Activated CD8-positive, alpha-beta memory T cell treated with anti-CD3 and anti-CD28 coated beads for 36 hours (primary cell): ENCODE data around the gene POU3F3. TPM values are rescaled to one million over a fixed set of nuclear protein-coding genes. Genes with fewer than 3 reads are reported as not detected.

ENCODE experiments used
- CTCF ChIA-PET: fragments of 350-600 bp; sonication (Branson Sonifier 250); formaldehyde crosslinking; loops from one replicate; lab custom pipeline; 2021; ENCODE audit warnings: antibody characterized with exemption; lab: Charles Lee
- POLR2A ChIA-PET: fragments of 350-600 bp; sonication (Branson Sonifier 250); formaldehyde crosslinking; loops from one replicate; lab custom pipeline; 2021; ENCODE audit warnings: antibody characterized with exemption; lab: Charles Lee
- total RNA-seq, 2 experiments: library from RNA; stranded (reverse); gene quantifications; one replicate each; pipeline ENCODE4 v1.2.3, GENCODE V29; 2021

The POU3F3 gene
- total RNA-seq, 2 experiments from 2014 or later, result not detected

GRCh38 chr2:104870100-104870975 is 16.4 kb downstream of the POU3F3 start:
- ChIA-PET POLR2A (no interaction called here), CTCF (no interaction called here)

GRCh38 chr2:104871649-104871971 is 17.7 kb downstream of the POU3F3 start:
- POLR2A ChIA-PET, result no interaction called here
- CTCF ChIA-PET, result no interaction called here

- CTCF ChIA-PET, result interaction anchor here (0.6 kb wide), 1 partner anchor 25 kb away, joined by 3 read pairs; no protein-coding TSS in a partner anchor
- POLR2A ChIA-PET, result no interaction called here
Measured at GRCh38 chr2:104871972-104872865, 18.3 kb downstream of the POU3F3 start.

GRCh38 chr2:104872866-104873688 is 19.2 kb downstream of the POU3F3 start:
- ChIA-PET CTCF (interaction anchor here (0.6 kb wide), 1 partner anchor 25 kb away, joined by 3 read pairs; no protein-coding TSS in a partner anchor), POLR2A (no interaction called here)

GRCh38 chr2:104873689-104874054 is 19.8 kb downstream of the POU3F3 start:
- CTCF ChIA-PET, result interaction anchor here (1.1 kb wide), 1 partner anchor 24 kb away, joined by 3 read pairs; no protein-coding TSS in a partner anchor
- POLR2A ChIA-PET, result no interaction called here

DNA sequence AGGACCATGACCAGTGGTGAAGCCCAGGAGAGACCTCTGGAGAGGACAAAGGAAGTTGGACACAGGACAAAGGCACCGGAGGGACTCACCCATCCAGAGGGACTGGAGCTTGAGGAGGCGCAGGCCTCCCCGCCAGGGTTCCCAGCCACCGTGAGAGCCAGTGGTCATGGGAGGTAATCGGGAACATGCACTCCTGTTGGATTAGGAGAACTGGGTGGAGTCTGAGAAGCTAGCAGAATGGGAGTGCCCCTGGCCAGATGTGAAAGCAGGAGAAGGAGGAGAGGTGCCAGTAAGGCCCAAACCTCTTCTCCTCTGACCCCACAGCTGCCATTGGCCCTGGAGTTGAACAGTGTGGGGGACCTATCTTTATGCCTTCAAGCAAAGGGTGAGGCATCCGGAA is 20.3 kb downstream of the POU3F3 start:
- CTCF ChIA-PET, result interaction anchor here (1.1 kb wide), 1 partner anchor 24 kb away, joined by 3 read pairs; no protein-coding TSS in a partner anchor
- POLR2A ChIA-PET, result no interaction called here

GRCh38 chr2:104875262-104875661 is 21.3 kb downstream of the POU3F3 start:
- ChIA-PET CTCF (no interaction called here), POLR2A (no interaction called here)

DNA sequence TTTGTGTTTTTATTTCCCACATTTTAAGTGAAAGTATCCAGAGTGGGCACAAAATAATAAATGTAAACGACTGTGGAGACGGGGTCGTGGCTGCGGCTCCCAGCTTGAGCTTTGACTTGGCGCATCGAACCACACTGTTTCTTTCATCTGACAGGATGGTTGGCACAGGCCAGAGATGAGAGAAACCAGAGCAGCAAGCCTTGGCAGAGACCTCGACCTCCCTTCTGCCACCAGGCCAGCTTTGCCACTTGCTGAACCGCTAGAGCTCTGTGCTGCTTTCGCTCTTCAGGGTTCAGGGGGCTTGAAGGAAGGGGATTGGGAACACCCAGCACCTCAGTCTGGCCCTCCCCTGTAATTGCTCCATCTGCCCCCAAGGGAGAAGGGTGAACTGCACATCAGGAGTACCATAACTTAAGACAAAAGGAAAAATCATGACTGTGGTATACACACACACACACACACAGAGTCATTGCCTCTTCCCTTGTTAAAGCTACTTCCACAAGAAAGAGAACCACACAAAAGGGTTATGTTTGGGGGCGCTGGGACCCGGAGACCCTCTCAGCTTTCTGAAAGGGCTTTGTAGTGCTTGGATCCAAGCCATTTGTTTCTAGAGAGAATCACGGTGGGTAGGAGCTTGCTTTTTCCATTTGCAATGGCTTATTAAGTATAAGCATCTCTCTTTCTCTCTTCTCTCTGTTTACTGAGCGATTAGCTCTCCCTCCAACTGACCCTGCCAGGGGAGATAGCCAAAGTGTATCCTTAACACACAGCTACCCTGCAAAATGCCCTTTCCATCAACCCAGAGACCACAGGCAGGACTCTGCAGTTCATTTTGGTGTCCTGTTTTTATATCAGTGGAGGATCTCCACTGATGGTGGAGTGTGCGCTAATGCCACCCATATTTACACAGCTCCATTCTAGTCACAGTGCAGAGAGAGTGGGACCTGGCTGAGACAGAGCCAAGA is 23.0 kb downstream of the POU3F3 start:
- CTCF ChIA-PET, result no interaction called here
- POLR2A ChIA-PET, result no interaction called here

DNA sequence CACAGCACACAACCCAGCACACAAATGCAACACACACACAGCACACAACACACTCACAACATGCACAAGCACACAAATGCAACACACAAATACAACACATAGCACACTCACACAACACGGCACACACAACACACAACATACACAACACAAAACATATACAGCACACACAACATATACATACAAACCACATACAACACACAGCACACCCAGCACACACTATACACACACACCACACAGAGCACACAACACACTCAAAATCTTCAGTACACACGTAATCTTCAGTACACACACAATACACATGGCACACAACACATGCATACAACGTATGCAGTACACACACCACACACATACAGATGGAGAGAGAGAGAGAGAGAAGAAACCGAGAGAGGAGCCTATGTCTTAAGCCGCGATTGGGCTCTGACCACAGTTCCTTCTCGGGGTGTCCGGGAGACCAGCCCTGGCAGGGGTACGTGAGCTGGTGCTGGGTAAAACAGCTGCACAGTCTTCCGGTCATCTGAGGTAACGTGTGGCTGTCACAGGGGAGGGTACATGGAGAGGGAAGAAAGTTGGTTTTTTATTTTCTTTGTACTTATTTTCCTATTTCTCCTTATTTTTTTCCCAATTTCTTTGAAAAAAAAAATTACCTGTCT is 25.1 kb downstream of the POU3F3 start:
- ChIA-PET POLR2A (no interaction called here), CTCF (no interaction called here)

DNA sequence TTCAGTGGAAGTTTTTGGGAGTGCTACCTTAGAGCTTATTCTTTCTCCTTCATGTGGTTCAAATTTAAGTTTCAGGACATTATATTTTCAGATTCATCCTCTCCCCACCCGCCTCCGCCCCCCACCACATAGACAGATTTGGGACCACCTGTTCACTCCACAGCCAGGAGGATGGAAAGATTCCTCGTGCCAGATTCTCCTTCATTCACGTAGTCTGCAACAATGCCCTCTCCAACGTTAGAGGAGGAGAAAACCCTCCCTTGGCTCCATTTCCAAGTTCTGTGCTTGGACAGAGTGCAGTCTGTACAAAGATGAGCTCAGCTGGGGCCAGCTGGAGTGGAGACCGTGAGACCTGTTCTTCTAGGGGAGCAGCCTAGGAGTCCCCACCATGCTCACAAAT is 26.2 kb downstream of the POU3F3 start:
- ChIA-PET POLR2A (no interaction called here), CTCF (no interaction called here)

GRCh38 chr2:104883357-104883756 is 29.4 kb downstream of the POU3F3 start:
- CTCF ChIA-PET, result no interaction called here
- POLR2A ChIA-PET, result no interaction called here

- CTCF ChIA-PET, result no interaction called here
- POLR2A ChIA-PET, result no interaction called here
Measured at GRCh38 chr2:104885119-104885782, 31.3 kb downstream of the POU3F3 start.

DNA sequence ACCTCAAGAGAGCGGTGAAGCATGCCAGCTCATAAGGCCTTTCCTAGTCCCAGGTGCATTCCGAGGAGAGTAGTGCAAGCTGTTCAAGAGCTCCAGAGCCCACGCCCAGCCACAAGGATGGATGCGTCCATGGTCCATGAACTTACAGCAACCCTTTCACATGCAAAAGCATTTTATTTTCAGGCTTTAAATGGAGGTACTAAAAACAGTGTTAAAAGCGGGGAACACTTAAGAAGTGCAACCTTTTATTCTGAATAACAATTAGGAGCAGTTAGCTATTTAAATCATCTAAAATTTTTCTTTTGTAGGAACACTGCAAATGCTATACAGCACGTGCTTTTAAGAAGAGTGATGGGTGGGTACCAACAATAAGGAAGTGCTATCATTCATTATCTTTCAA is 33.8 kb downstream of the POU3F3 start:
- CTCF ChIA-PET, result no interaction called here
- POLR2A ChIA-PET, result no interaction called here

GRCh38 chr2:104888489-104889258 is 34.8 kb downstream of the POU3F3 start:
- ChIA-PET CTCF (no interaction called here), POLR2A (no interaction called here)

DNA sequence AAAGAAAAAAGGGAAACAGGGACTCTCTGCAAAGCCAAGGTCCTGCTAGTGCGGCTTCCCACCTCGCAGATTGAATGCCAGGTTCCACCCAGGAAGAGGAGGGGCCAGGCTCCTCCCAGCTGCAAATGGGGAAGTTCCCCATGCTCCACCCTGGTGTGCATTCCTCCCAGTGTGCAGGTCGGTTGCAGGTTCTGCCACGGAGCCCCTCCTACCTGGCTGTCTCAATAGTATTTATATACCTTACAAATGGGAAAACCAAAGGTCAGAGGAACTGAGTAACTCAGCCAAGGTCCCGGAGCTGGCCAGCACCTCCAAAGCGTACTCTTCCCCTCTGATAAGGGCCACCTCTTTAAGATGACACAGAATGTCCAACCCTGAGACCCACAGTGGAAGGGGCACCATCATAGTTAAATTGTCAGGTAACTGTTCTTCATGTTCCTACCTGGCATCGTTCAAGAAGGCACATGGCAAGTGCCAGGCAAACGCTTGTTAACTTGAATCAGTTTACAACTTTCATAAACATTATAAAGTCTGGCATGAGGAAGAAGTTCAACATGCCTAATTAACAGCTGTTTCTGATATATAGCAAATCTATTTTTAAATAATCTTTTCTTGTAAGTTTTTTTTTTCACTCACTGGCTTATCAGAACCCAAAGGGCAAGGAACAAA is 35.5 kb downstream of the POU3F3 start:
- CTCF ChIA-PET, result no interaction called here
- POLR2A ChIA-PET, result no interaction called here

DNA sequence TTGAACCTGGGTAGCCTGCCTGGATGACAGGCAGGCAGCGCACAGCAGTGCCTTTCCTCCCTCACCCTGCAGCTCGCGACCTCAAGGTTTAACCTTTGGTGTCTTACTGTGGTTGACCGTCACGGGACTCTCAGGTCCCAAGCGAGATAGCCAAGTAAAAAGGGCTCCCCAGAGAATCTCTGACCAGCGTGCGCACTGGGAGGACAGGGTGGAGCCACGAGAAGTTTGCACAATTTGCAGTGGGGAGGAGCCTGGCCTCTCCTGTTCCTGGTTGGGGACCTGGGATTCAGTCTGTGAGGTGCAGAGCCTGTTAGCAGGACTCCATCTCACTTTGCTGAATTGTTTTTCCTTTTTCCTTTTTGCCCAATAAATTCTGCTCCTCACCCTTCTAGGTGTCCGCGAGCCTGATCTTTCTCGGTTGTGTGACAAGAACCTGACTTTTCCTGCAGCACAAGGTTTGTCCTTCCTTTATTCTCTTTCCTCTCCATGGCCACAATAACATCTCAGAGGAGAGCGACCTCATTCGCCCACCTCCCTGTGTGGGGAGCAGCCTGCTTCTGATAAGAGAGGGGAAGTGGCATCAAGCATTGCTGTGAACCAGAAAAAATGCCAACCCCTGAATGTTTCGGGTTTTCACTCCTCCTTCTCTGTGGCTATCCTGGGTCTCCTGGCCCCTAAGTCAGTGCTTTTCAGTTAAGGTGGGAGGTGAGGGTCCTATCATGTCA is 36.2 kb downstream of the POU3F3 start:
- CTCF ChIA-PET, result no interaction called here
- POLR2A ChIA-PET, result no interaction called here
